Esophagus squamous epithelium (tissue), 5 donors: Measurements from ENCODE around the gene BLOC1S2. TPM values are rescaled to one million over a fixed set of nuclear protein-coding genes. Genes with fewer than 3 reads are reported as not detected.
A peak's percentile ranks its signal among the peaks of the same experiment; 100 is the strongest.

ENCODE experiments used
- DNase-seq: peaks from one replicate; lab custom pipeline; 2025; lab: John Stamatoyannopoulos, UW
- H3K27ac ChIP-seq, 4 donors: fragments of 200-600 bp; sonication (generic); one replicate each; pipeline ENCODE4 v1.5.1; 2016 to 2019; ENCODE audit warnings: mild to moderate bottlenecking in 1 of 4
- H3K27me3 ChIP-seq, 4 donors: fragments of 200-600 bp; sonication (generic); 1 replicate in 3 of 4; 2 replicates in 1 of 4; pipeline versions ENCODE4 v1.5.1 to v1.6.0; 2017 to 2021; ENCODE audit warnings: antibody characterized with exemption in 1 of 4
- H3K36me3 ChIP-seq, 3 donors: fragments of 200-600 bp; sonication (generic); one replicate each; pipeline ENCODE4 v1.5.1; 2016 to 2019
- H3K4me1 ChIP-seq, 3 donors: fragments of 200-600 bp; sonication (generic); one replicate each; pipeline ENCODE4 v1.5.1; 2017 to 2019
- H3K4me3 ChIP-seq, 4 donors: fragments of 200-600 bp; sonication (generic); 1 replicate in 3 of 4; 2 replicates in 1 of 4; pipeline ENCODE4 v1.5.1; 2016 to 2019; ENCODE audit warnings: mild to moderate bottlenecking in 2 of 4, moderate library complexity in 1 of 4
- H3K9me3 ChIP-seq, 3 donors: fragments of 200-600 bp; sonication (generic); one replicate each; pipeline ENCODE4 v1.5.1; 2016 to 2019
- POLR2A ChIP-seq, 4 donors: fragments of 450-650 bp; IDR thresholded peaks; one replicate each; pipeline ENCODE4 v1.6.1; 2017; ENCODE audit warnings: antibody characterized with exemption in 4 of 4, mild to moderate bottlenecking in 4 of 4, moderate library complexity in 3 of 4
- WGBS, 2 donors: methylation state at CpG; one replicate each; pipeline ENCODE4 v1.1.5; 2018; 5-methylcytosine and 5-hydroxymethylcytosine counted together
- intact Hi-C: fragments of 100-400 bp; cut with DNase I; formaldehyde crosslinking; loops from one replicate; pipeline ENCODE4 v1.15.0; 2022
- total RNA-seq, 4 donors: library from RNA; depleted of rRNA; stranded (reverse); fragments of >200 nt; gene quantifications; one replicate each; pipeline ENCODE4 v1.1.0, GENCODE V29; 2016
- TF ChIP-seq, protein P1 (sequence below), 6 experiments: fragments of 450-650 bp in 4 of 6; fragments of 200-600 bp in 2 of 6; sonication (generic) in 2 of 6; IDR thresholded peaks; one replicate each; pipeline ENCODE4 v1.5.1; 2016 to 2019; ENCODE audit warnings: antibody characterized with exemption in 6 of 6, mild to moderate bottlenecking in 4 of 6, moderate library complexity in 4 of 6
- donor health status: DM: yes; HTN: yes; CAD: no.

BLOC1S2 gene
- total RNA-seq, result 10 to 100 TPM; 38.3 to 73.1 (median 54.5) TPM

DNA sequence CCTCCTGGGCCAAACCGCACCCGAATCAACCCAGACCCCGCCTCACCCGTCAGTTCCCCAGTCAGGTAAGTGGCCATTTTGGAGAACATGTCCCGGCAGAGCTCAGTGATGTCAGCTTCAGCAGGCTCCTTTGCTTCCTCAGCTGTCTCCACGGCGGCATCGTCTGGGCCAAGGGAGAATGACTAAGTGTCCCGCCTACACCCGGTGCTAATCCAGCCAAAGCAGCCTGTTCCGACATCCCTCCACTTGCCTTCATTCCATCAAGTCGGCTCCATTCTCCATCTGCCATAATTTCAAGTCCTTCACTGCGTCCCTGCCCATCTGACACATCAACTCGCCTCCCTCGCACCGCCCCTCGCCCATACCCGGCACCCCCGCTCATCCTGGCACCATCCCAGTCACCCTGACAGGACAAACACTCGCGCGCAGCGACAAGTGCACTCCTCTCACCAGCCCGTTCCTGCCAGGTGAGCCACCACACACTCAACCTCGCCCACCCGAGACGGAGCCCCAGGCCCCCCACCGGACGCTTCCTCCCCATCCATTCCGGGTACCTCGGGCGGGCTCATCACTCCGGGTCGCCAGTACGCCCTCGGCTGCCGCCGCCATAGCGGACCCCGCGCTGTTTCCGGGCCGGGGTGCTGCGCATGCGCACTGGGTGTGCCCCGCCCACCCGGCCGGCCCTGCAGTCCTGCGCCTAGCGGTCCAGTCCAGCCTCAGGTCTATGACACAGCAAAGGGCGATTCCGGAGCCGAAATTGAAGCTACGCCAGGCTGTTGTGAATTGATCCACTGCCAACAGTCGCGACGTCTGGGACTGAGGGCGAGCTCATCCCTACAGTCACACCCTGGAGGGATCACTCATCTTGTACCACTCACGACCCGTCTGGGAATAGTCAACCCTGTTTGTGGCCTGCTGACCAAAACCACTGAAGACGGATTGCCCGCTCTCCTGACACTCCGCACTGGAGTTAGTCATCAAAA, at the start of gene BLOC1S2:
Gene BLOC1S2 (minus strand): TSS at position 630 of the 983 bp plus-strand sequence. CDS start 21 bp downstream, at position 609.
- H3K27me3 ChIP-seq, result no peaks in the 10 kb centered on the region
- H3K4me3 ChIP-seq, result peak within 1 kb of the TSS; percentile 86 to 98 (median 88)
- H3K27ac ChIP-seq, result peak within 1 kb of the TSS; percentile 94 to 98 (median 97)
- H3K9me3 ChIP-seq, result no peaks in the 10 kb centered on the region
- DNase-seq, result peak; percentile 26
- H3K4me1 ChIP-seq, result peaks cover 5 to 52% (median 32%) of the 10 kb centered on the region in 3 donors
- TF ChIP-seq POLR2A (IDR thresholded peaks at IDR 0.05), result peak in 3 of 4 donors; percentile 42 to 88 (median 69)
- TF ChIP-seq, protein P1, sequence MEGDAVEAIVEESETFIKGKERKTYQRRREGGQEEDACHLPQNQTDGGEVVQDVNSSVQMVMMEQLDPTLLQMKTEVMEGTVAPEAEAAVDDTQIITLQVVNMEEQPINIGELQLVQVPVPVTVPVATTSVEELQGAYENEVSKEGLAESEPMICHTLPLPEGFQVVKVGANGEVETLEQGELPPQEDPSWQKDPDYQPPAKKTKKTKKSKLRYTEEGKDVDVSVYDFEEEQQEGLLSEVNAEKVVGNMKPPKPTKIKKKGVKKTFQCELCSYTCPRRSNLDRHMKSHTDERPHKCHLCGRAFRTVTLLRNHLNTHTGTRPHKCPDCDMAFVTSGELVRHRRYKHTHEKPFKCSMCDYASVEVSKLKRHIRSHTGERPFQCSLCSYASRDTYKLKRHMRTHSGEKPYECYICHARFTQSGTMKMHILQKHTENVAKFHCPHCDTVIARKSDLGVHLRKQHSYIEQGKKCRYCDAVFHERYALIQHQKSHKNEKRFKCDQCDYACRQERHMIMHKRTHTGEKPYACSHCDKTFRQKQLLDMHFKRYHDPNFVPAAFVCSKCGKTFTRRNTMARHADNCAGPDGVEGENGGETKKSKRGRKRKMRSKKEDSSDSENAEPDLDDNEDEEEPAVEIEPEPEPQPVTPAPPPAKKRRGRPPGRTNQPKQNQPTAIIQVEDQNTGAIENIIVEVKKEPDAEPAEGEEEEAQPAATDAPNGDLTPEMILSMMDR (IDR thresholded peaks at IDR 0.05), result no peak
- intact Hi-C loops, result no loop called here
- WGBS, 2 donors, result 1% methylated on average over 30 to 40 of the region's 63 CpGs
- H3K36me3 ChIP-seq, result peaks cover 3 to 34% (median 17%) of the 10 kb centered on the region in 3 donors

DNA sequence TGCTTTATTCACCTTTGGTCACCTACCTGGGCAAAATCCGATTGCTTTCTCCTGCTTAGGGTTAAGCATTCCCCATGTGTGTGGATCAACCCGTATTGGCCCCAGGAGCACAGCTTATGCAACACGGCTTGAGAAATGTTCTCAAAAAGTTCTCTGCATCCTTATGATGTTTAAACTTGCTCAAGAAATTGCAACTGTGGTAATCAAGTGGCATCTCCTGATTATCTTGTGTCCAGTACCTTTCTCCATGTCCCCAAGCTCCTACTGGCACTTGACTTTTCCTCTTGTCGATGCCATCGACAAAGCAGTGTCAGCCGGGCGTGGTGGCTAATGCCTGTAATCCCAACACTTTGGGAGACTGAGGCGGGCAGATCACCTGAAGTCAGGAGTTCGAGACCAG, 48.3 kb upstream of the BLOC1S2 start:
- intact Hi-C loops, result loop anchor here (5.0 kb wide), 1 partner anchor 183 kb away; the partner anchor contains the start of gene SEC31B
- TF ChIP-seq POLR2A (IDR thresholded peaks at IDR 0.05), result no peak
- TF ChIP-seq, protein P1 (IDR thresholded peaks at IDR 0.05), result no peak

DNA sequence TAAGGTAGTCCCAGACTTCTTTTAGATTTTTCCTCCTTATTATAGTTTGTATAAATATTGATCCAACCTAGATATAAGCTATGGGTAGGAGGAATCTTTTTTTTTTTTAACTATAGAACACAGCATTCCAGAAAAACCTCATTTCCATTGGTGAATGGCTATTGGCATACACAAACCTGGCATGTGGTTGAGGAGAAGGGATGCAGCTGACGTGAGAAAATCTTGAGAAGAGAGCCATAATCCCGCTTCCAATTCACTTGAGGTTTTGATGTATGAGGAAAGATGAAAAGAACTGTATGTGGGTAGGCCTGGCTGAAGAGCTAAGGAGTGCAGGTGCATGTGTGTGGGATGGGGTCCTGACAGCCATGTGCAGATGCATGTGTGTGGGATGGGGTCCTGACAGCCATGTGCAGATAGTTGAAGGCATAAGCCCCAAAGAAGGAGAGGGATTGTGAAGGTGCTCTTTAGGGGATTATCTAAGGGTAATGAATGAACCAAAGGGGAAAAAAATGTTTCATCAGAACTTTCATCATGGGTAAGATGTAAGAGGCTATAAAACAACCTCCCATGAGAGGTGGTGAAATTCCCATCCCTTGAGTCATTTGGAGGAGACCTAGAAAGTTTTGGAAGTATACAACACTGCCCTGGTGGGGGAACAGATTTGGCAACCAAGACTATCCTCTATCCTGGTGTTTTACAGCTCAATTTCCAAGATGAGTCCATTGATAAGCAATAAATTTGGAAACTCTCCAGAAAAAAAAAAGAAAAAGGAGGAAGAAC, 47.4 kb upstream of the BLOC1S2 start:
- intact Hi-C loops, result no loop called here
- H3K4me3 ChIP-seq, result no peak overlapping the region
- H3K4me1 ChIP-seq, result peaks cover 0 to 3% (median 0%) of the 10 kb centered on the region in 3 donors
- TF ChIP-seq, protein P1 (IDR thresholded peaks at IDR 0.05), result no peak
- no peak for TF ChIP-seq POLR2A (IDR thresholded peaks at IDR 0.05)
- H3K36me3 ChIP-seq, result no peaks in the 10 kb centered on the region
- WGBS, 2 donors, result 66 to 72% methylated on average over 2 of the region's 2 CpGs
- no peak for DNase-seq
- H3K27ac ChIP-seq, result no peak overlapping the region
- no peaks in the 10 kb centered on the region for H3K9me3 ChIP-seq
- peaks cover 0 to 60% (median 0%) of the 10 kb centered on the region in 4 donors for H3K27me3 ChIP-seq

More for the DNA sequence above, 48.3 kb upstream of the BLOC1S2 start:
- H3K4me3 ChIP-seq, result no peak overlapping the region
- H3K27me3 ChIP-seq, result peaks cover 0 to 51% (median 0%) of the 10 kb centered on the region in 4 donors
- no peaks in the 10 kb centered on the region for H3K9me3 ChIP-seq
- H3K27ac ChIP-seq, result no peak overlapping the region
- 74 to 76% methylated on average over 7 to 9 of the region's 9 CpGs for WGBS, 2 donors
- no peaks in the 10 kb centered on the region for H3K36me3 ChIP-seq
- peaks cover 0 to 9% (median 0%) of the 10 kb centered on the region in 3 donors for H3K4me1 ChIP-seq
- DNase-seq, result no peak

DNA sequence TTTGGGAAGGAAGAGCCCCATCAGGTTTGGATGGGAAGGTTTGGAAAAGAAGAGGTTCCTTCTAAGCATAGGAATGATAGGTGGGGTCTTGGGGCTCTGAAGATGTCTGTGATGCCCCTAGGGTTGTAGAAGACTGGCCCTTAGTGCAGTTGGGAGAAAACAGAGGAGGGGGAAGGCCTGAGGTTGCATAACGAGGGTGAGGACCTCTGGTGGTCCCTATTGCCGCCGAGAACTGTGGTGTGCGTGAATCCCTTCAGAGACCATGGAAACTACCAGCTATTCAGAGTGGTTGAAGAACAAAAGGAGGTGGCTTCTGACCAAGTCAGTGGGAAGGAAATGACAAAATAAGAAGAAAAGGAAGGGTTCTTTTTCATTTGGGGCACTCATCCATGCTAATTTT, 46.6 kb upstream of the BLOC1S2 start:
- no peak for DNase-seq
- H3K4me1 ChIP-seq, result no peaks in the 10 kb centered on the region
- intact Hi-C loops, result no loop called here

More for the DNA sequence above, 46.6 kb upstream of the BLOC1S2 start:
- Histone ChIP-seq H3K27ac (no peak overlapping the region), H3K4me3 (no peak overlapping the region), H3K36me3 (no peaks in the 10 kb centered on the region), H3K27me3 (peaks cover 0 to 67% (median 0%) of the 10 kb centered on the region in 4 donors), H3K9me3 (no peaks in the 10 kb centered on the region)
- WGBS, 2 donors, result 58 to 64% methylated on average over 4 of the region's 4 CpGs
- TF ChIP-seq POLR2A (IDR thresholded peaks at IDR 0.05), result no peak
- TF ChIP-seq, protein P1 (IDR thresholded peaks at IDR 0.05), result no peak
